ENCODE results near the gene LSM11. TPM values are rescaled to one million over a fixed set of nuclear protein-coding genes. Genes with fewer than 3 reads are reported as not detected.

The LSM11 gene
- total RNA-seq, 4 donors from 2014 or later, result 2.8 to 14.3 (median 8.7) TPM

DNA sequence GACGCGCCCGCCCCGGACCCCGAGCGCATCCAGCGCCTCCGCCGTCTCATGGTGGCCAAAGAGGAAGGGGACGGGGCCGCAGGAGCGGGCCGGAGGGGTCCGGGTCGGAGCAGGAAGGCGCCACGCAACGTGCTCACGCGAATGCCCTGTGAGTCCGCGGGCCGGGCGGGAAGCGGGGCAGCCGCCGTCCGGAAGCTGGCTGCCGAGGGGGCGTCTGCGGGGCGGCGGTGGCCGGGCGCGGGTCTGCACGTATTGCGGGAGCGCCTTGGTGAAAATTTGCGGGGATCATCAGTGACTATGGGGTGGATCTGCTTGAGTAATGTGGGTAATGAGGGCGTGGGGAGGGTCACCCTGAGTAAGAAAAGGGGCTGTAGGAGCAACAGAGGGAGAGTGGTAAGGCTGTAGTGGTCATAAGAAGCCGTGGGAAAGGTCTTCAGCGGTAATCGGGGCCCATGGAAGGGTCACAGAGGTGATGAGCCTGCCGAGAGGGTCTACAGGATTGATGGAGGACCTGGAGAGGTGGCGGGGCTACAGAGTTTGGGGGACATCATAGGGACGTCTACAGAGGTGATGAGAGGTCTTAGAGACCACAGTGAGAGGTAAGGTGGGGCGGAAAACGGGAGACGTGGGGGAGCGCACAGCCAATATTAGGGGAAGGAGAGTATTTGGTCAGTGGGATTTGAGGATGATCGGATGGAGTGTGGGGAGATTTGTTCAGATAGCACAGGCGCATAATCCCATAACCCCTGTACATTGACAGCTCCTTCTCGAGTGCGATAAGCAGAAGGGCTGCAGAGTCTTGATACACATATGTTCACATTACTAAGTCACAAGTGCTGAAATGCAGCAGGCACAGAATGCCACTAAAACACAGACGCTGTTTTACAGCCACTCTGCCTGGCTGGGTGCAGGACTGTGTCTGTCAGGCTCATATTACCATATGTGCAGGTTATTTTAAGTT lies 819 bp downstream of the LSM11 start:
- Histone ChIP-seq H3K27ac (peak overlapping the region; percentile 84 to 87), H3K4me1 (peaks cover 0 to 14% of the 10 kb centered on the region in 2 donors)
- peak in 1 of 2 donors; percentile 33 for DNase-seq

DNA sequence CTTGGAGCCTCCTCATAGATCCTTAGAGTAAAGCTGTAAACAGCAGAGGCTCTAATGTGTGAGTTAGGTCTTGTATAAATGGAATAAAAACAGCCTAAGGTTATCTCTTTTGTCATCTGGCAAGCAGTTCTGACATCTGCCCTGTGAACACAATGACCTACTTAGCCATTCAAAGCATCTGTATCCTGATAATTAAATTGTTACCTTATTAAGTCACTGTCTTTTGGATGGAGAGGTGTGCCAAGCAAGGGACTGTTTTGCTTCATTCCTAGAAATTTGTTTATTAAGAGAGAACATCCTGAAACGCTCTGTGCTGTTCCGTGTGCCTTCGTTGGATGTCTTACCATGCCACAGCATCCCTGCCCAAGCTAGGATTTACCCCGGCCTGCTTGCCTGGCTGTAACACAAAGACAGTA lies 1.5 kb downstream of the LSM11 start:
- Histone ChIP-seq H3K36me3 (no peaks in the 10 kb centered on the region), H3K4me1 (peaks cover 0 to 14% of the 10 kb centered on the region in 2 donors), H3K27ac (peak overlapping the region; percentile 84 to 87), H3K9me3 (no peaks in the 10 kb centered on the region), H3K27me3 (no peaks in the 10 kb centered on the region), H3K4me3 (peak overlapping the region; percentile 49 to 93)
- TF ChIP-seq, protein P1, sequence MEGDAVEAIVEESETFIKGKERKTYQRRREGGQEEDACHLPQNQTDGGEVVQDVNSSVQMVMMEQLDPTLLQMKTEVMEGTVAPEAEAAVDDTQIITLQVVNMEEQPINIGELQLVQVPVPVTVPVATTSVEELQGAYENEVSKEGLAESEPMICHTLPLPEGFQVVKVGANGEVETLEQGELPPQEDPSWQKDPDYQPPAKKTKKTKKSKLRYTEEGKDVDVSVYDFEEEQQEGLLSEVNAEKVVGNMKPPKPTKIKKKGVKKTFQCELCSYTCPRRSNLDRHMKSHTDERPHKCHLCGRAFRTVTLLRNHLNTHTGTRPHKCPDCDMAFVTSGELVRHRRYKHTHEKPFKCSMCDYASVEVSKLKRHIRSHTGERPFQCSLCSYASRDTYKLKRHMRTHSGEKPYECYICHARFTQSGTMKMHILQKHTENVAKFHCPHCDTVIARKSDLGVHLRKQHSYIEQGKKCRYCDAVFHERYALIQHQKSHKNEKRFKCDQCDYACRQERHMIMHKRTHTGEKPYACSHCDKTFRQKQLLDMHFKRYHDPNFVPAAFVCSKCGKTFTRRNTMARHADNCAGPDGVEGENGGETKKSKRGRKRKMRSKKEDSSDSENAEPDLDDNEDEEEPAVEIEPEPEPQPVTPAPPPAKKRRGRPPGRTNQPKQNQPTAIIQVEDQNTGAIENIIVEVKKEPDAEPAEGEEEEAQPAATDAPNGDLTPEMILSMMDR (IDR thresholded peaks at IDR 0.05), result no peak
- TF ChIP-seq POLR2A (IDR thresholded peaks at IDR 0.05), result no peak
- no peak for DNase-seq
- intact Hi-C loops (cut with DNase I; ENCODE audit: low total_unique reads), result no loop called here

More for the DNA sequence above, 819 bp downstream of the LSM11 start:
- H3K4me3 ChIP-seq, result peak overlapping the region; percentile 49 to 93
- no peaks in the 10 kb centered on the region for H3K9me3 ChIP-seq
- H3K27me3 ChIP-seq, result no peaks in the 10 kb centered on the region
- H3K36me3 ChIP-seq, result no peaks in the 10 kb centered on the region
- no peak for TF ChIP-seq POLR2A (IDR thresholded peaks at IDR 0.05)
- TF ChIP-seq, protein P1 (IDR thresholded peaks at IDR 0.05), result no peak
- intact Hi-C loops (cut with DNase I; ENCODE audit: low total_unique reads), result no loop called here

DNA sequence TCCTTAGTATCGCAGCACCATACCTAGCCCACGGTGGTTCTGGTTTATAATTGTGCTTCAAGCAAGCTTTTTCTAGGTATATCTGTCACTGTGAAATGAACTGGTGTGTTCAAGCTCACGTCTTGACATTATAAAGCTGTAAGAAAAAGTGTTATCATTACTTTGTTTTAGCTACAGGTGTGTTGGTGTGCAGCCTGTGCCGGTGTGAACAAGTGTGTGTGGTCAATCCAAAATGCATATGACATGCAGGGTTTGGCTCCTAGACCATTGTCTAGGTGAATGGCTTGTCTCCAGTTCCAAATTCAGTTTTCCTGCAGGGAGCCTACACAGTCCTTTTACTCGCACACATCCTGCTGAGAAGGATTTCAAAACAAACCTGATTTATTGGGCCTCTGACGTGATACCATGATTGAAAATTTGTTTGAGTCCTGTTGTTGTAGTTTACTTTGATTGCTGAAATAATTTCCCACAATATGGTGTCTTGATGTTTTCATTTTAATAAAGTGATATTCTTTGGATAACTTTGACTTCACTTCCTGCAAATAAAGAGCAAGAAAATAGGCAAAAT lies 3.7 kb downstream of the LSM11 start:
- Histone ChIP-seq H3K36me3 (no peaks in the 10 kb centered on the region), H3K4me3 (no peak overlapping the region), H3K27ac (peak overlapping the region; percentile 74 to 85), H3K4me1 (peaks cover 0 to 14% of the 10 kb centered on the region in 2 donors), H3K9me3 (no peaks in the 10 kb centered on the region), H3K27me3 (no peaks in the 10 kb centered on the region)
- DNase-seq, result no peak
- TF ChIP-seq POLR2A (IDR thresholded peaks at IDR 0.05), result no peak
- TF ChIP-seq, protein P1 (IDR thresholded peaks at IDR 0.05), result no peak
- intact Hi-C loops (cut with DNase I; ENCODE audit: low total_unique reads), result no loop called here

DNA sequence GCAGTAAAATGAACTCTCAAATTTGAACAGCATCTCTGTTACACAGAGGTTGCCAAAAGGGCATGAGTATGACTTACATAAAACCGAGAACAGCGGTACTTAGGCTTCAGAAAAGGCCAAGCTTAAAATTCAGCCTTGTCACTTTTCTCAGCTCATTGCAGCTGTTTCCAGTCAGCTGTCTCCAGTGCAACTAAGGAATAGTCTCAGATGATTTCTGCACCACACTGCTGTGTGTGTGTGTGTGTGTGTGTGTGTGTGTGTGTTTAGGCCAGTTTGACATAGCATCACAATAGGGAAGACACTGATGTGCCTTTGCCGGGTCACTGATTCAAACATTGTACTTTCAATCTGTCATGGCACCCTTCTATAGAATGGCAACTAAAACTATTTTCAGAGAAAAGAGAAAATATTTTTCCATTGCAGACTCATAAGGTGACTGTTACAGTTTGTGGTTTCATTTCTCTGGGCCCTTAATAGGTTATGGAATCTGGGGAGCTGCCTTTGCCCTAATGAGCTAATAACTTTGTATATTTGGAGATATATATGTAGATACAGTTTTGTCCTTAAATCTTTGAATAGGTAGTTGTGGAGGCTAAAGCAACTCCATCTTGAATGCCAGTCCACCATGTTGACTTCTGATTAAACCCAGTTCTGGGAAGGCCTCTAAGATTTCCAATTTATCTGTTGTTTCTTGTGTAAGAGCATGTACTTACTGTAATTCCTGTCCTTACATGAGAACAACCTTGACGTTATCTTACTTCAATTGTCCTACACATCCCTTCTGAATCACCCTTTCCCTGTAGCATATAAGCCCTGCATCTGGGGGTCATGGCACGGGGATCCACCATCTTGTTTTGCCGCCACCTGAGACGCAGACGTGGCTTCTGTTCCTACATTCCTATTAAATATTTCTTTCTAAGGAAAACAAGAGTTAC lies 4.5 kb downstream of the LSM11 start:
- peak in 1 of 2 donors; percentile 34 for DNase-seq
- peaks cover 0 to 14% of the 10 kb centered on the region in 2 donors for H3K4me1 ChIP-seq
- TF ChIP-seq POLR2A (IDR thresholded peaks at IDR 0.05), result no peak
- TF ChIP-seq, protein P1 (IDR thresholded peaks at IDR 0.05), result no peak
- no peaks in the 10 kb centered on the region for H3K36me3 ChIP-seq
- H3K27me3 ChIP-seq, result no peaks in the 10 kb centered on the region
- no peak overlapping the region for H3K4me3 ChIP-seq
- no peaks in the 10 kb centered on the region for H3K9me3 ChIP-seq
- intact Hi-C loops (cut with DNase I; ENCODE audit: low total_unique reads), result no loop called here
- H3K27ac ChIP-seq, result peak overlapping the region; percentile 74 to 85
